MCF 10A (cell line): ENCODE data around the gene ARHGEF7. TPM values are rescaled to one million over a fixed set of nuclear protein-coding genes. Genes with fewer than 3 reads are reported as not detected.

Experiments used
- BruUV-seq: library from RNA; stranded (reverse); fragments of 400-500 nt; replicated peaks from 2 replicates; lab custom pipeline; 2021; lab: Mats Ljungman, UMichigan
- CTCF ChIA-PET: fragments of 300-600 bp; sonication (Branson Sonifier 250); formaldehyde crosslinking; extraction: SDS; loops from one replicate; lab custom pipeline; 2021; ENCODE audit warnings: antibody characterized with exemption, inconsistent platforms; lab: Yijun Ruan, JAX
- POLR2A ChIA-PET: fragments of 300-600, 350-650 bp; sonication (Branson Sonifier 250); formaldehyde crosslinking; extraction: SDS; loops from one replicate; lab custom pipeline; 2020; ENCODE audit warnings: antibody characterized with exemption, inconsistent platforms; lab: Yijun Ruan, JAX
- DNase-seq: peaks from one replicate; pipeline ENCODE4 v3.0.0-alpha.2; 2018; ENCODE audit not compliant: unreplicated experiment
- H3K27ac Mint-ChIP-seq: one replicate; pipeline ENCODE4 v1.8.0; 2022; ENCODE audit warnings: mild to moderate bottlenecking, low read depth, mixed read lengths; ENCODE audit not compliant: unreplicated experiment
- H3K27me3 Mint-ChIP-seq: one replicate; pipeline ENCODE4 v1.8.0; 2022; ENCODE audit warnings: mixed read lengths; ENCODE audit not compliant: insufficient read depth, unreplicated experiment
- H3K36me3 Mint-ChIP-seq: one replicate; pipeline ENCODE4 v1.8.0; 2022; ENCODE audit warnings: mild to moderate bottlenecking, moderate library complexity, mixed read lengths; ENCODE audit not compliant: insufficient read depth, unreplicated experiment
- H3K4me1 Mint-ChIP-seq: one replicate; pipeline ENCODE4 v1.8.0; 2022; ENCODE audit warnings: mixed read lengths; ENCODE audit not compliant: insufficient read depth, unreplicated experiment
- H3K4me3 Mint-ChIP-seq: one replicate; pipeline ENCODE4 v1.8.0; 2022; ENCODE audit warnings: mild to moderate bottlenecking, moderate library complexity, mixed read lengths; ENCODE audit not compliant: unreplicated experiment
- H3K9me3 Mint-ChIP-seq: one replicate; pipeline ENCODE4 v1.8.0; 2022; ENCODE audit warnings: mixed read lengths; ENCODE audit not compliant: unreplicated experiment
- CTCF ChIP-seq: fragments of 200-600 bp; IDR thresholded peaks from one replicate; pipeline ENCODE4 v1.8.0; 2022; ENCODE audit warnings: antibody characterized with exemption, mild to moderate bottlenecking; ENCODE audit not compliant: unreplicated experiment
- intact Hi-C: fragments of 100-400 bp; cut with micrococcal nuclease; formaldehyde crosslinking; loops from 2 replicates; pipeline ENCODE4 v1.14.1; 2022
- total RNA-seq: library from RNA; stranded (reverse); gene quantifications from 2 replicates; pipeline ENCODE4 v1.2.3, GENCODE V29; 2022

ARHGEF7 gene
- total RNA-seq, 1 experiment from 2014 or later = 43.5 TPM

DNA sequence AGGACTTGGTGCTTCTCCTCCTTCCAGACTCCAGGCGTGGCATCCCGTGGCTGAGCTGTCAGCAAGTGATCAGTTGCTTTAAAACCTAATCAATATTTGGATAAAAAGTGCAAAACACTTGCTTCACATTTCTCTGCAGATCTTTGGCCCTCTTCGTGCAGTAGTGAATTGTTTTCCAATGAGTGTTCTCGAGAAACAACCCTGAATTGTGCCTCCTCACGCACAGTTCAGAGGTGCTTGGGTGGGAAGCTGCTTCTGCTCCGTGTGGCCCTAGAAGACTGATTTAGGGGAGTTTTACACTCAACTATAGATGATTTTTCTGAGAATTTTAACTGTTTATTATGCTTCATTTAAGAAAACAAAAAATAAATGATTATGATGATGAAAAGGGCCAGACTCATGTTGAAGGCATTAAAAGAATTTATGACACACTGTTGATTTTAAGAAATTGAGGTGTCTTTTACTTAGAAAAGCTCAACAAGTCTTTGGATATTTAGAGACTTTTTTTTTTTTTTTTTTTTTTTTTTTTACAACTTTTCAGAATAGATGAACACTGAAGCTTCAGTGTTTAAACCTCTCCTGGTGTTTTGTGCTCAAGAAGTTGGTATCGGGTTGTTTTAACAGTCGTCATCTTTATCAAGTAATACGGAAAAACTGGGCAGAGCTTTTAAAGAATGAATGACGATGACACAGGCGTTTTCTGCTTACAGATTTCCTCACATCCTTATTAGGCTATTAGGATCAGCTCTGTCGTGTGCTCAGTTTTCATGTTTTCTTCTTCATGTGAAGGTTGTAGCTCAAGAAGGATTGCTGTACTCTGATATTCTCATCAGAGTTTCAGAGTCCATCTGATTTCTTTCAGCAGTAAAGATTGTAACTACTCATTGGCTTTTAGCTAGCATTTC lies 165.8 kb downstream of the ARHGEF7 start:
- Mint-ChIP-seq H3K4me1 (no peaks in the 10 kb centered on the region), H3K9me3 (no peaks in the 10 kb centered on the region), H3K36me3 (peaks cover 62% of the 10 kb centered on the region), H3K27me3 (no peaks in the 10 kb centered on the region), H3K27ac (no peak overlapping the region), H3K4me3 (no peak overlapping the region)
- POLR2A ChIA-PET = interaction anchor here (1.1 kb wide), 1 partner anchor 10 kb away, joined by 3 read pairs; no protein-coding TSS in a partner anchor
- intact Hi-C loops = no loop called here
- no peak for DNase-seq
- TF ChIP-seq CTCF = no peak
- CTCF ChIA-PET = interaction anchor here (0.6 to 1.2 kb wide), 4 partner anchors 75 to 1162 kb away, joined by 3 to 4 read pairs (median 4); no protein-coding TSS in a partner anchor
- no TSS peak for BruUV-seq

- Mint-ChIP-seq H3K4me3 (no peak overlapping the region), H3K4me1 (no peaks in the 10 kb centered on the region), H3K9me3 (no peaks in the 10 kb centered on the region), H3K27ac (no peak overlapping the region), H3K27me3 (no peaks in the 10 kb centered on the region), H3K36me3 (peaks cover 60% of the 10 kb centered on the region)
- intact Hi-C loops = no loop called here
- BruUV-seq = no TSS peak
- no peak for DNase-seq
- ChIA-PET POLR2A (interaction anchor here (1.1 kb wide), 1 partner anchor 9 kb away, joined by 3 read pairs; no protein-coding TSS in a partner anchor), CTCF (interaction anchor here (0.6 to 1.2 kb wide), 3 partner anchors 179 to 1161 kb away, joined by 3 to 4 read pairs (median 4); no protein-coding TSS in a partner anchor)
- no peak for TF ChIP-seq CTCF
These were observed 166.7 kb downstream of the ARHGEF7 start for GRCh38 chr13:111281751-111282311.

GRCh38 chr13:111282425-111282824 lies 167.3 kb downstream of the ARHGEF7 start:
- intact Hi-C loops = no loop called here
- CTCF ChIA-PET = no interaction called here
- peaks cover 60% of the 10 kb centered on the region for H3K36me3 Mint-ChIP-seq

More at GRCh38 chr13:111282425-111282824, 167.3 kb downstream of the ARHGEF7 start:
- POLR2A ChIA-PET = interaction anchor here (1.1 kb wide), 1 partner anchor 8 kb away, joined by 3 read pairs; no protein-coding TSS in a partner anchor
- no peak for DNase-seq
- no peaks in the 10 kb centered on the region for H3K9me3 Mint-ChIP-seq
- no TSS peak for BruUV-seq
- no peaks in the 10 kb centered on the region for H3K4me1 Mint-ChIP-seq
- H3K27ac Mint-ChIP-seq = no peak overlapping the region
- no peak overlapping the region for H3K4me3 Mint-ChIP-seq
- H3K27me3 Mint-ChIP-seq = no peaks in the 10 kb centered on the region
- no peak for TF ChIP-seq CTCF
